HUES6 (cell line): ENCODE results near the gene B3GNT9.

Experiments
- H3K27ac ChIP-seq: 2 replicates; pipeline ENCODE4 v1.7.0; 2013; ENCODE audit warnings: low read depth, mild to moderate bottlenecking, low read length, inconsistent platforms
- H3K27me3 ChIP-seq: 2 replicates; pipeline ENCODE4 v1.6.1; 2013; ENCODE audit warnings: low read length; ENCODE audit not compliant: control insufficient read depth, insufficient read depth
- H3K36me3 ChIP-seq: 2 replicates; pipeline ENCODE4 v1.6.1; 2013; ENCODE audit warnings: low read length; ENCODE audit not compliant: control insufficient read depth, insufficient read depth
- H3K4me1 ChIP-seq: 2 replicates; pipeline ENCODE4 v1.6.1; 2013; ENCODE audit warnings: low read length; ENCODE audit not compliant: control insufficient read depth, insufficient read depth
- H3K4me3 ChIP-seq: 2 replicates; pipeline ENCODE4 v1.5.1; 2013; ENCODE audit warnings: low read depth, low read length
- H3K9ac ChIP-seq: one replicate; pipeline ENCODE4 v1.6.1; 2013; ENCODE audit warnings: mild to moderate bottlenecking, low read length
- H3K9me3 ChIP-seq: 2 replicates; pipeline ENCODE4 v1.6.1; 2013; ENCODE audit warnings: low read depth, low read length; ENCODE audit not compliant: control insufficient read depth, insufficient read depth

The B3GNT9 gene

DNA sequence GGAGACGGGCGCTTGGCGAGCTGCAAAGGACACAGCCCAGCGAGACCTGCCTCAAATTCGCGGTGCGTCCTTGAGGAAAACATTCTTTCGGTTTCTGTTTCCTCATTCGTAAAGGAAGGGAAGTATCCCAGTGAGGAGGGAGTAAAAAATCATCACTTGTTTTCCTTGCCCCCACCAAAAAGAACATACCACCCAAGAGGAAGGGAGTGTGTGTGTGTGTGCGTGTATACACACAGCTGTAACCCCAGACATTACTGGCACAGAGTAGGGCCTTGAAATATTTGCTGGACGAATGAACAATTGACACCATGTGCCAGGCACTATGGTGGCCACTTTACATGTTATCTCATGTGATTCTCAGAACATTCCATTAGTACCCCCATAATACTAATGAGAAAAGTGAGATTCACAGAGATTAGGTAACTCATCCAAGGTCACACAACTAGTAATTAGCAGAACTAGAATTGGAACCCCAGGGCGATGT, 34.9 kb upstream of the B3GNT9 start:
- no peaks in the 10 kb centered on the region for H3K36me3 ChIP-seq
- H3K4me1 ChIP-seq: peaks cover 28% of the 10 kb centered on the region; the same call in 1 of the 2 replicates
- no peak overlapping the region for H3K9ac ChIP-seq
- H3K4me3 ChIP-seq: no peak overlapping the region
- H3K27ac ChIP-seq: no peak overlapping the region
- H3K27me3 ChIP-seq: peaks cover 28% of the 10 kb centered on the region
- H3K9me3 ChIP-seq: no peaks in the 10 kb centered on the region

DNA sequence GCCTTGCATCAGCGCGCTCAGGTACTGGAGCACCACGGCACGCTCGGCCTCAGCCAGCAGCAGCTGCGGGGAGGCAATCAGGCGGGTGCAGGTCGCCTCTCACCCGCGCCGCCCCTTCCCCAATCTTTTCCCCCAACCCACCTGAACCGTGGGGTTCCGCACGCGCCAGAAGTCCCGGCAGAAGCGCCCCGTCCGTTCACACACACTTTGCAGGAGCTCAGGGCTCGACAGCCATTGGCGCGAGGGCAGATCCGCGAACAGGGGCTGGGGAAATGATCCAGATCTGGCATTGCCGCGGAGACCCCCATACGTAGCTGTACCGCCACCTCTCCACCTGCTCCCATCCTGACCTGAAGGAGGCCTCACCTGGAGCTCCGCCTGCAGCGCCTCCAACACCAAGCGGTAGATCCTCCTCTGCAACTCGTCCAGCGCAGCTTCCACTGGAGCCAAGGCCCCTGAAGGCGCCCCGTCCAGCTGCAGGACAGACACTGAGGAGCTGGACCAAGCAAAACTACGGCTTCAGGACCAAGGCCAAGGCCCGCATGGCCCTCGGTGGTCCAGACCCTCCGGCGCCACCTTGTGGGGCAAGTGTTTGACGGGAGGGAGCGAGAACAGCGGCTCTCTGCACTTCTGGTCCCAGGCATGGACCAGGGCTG, 34.3 kb upstream of the B3GNT9 start:
- no peak overlapping the region for H3K27ac ChIP-seq
- H3K27me3 ChIP-seq: peaks cover 28% of the 10 kb centered on the region
- H3K36me3 ChIP-seq: no peaks in the 10 kb centered on the region
- H3K9ac ChIP-seq: no peak overlapping the region
- H3K4me3 ChIP-seq: peak overlapping the region; percentile 84
- peaks cover 28% of the 10 kb centered on the region; the same call in 1 of the 2 replicates for H3K4me1 ChIP-seq
- no peaks in the 10 kb centered on the region for H3K9me3 ChIP-seq

DNA sequence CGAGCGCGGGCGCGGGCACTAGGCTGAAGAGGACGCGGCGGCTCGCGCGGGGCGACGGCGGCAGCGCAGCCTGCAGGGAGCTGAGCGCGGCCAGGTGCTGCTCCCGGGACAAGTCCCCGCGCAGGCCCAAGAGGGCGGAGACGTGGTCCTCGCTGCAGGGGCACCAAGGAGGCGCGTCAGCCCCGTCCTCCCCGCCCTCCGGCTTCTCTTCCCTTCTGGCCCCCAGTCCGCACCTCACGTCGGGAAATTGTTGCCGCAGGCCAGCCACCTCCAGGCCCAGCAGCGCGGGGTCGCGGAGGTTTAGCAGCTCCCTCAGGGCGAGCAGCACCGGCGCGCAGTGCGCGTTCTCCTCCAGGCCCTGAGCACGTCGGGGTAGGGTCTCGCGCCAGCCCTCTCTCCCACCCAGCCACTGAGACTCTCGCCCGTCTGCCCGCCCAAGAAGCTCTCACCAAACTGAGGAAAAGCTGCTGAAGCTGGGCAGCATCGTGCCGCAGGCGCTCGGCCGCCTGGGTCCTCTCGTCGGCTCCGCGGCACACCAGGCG, 33.7 kb upstream of the B3GNT9 start:
- Histone ChIP-seq H3K36me3 (no peaks in the 10 kb centered on the region), H3K9me3 (no peaks in the 10 kb centered on the region), H3K4me3 (peak overlapping the region; percentile 84), H3K4me1 (peaks cover 28% of the 10 kb centered on the region; the same call in 1 of the 2 replicates), H3K9ac (peak overlapping the region; percentile 30), H3K27me3 (peaks cover 28% of the 10 kb centered on the region), H3K27ac (no peak overlapping the region)

DNA sequence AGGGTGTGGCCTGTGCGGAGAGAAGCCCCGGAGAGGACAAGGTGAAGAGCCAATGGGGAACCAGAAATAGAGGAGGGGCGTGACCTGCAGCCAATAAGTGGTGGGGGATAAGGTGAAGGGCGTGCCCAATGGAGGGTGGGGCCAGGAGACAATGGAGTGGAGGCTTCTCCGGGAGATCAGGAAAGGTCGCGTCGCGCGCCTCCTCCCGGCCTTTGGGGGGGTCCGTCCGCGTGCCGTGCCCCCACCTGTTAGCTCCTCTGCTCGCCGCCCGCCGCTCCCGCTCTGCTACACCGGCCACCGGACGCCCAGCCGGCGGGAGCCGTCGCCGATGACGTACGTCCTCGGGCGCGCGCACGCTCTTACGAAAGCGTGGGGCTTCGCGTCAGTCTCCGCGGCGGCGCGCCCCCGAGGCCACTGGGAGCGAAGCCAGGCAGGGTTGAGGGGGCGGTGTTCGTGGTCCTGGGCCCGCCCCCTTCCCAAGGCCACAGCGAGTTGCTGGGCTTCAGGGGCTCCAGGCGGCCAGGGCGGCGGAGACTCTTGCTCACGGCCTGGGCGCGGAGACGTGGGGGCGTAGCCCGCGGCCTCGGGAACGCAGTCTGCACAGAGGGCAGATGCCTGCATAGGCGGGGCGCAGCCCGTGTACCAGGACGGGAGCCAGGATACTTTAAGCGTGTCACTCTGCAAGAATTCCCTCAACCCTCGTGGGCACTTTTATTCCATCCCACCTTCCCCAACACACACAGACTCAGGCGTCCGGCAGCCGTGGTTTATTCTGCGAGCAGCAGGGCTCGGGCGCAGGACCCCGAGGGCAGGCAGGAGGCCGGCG, 33.0 kb upstream of the B3GNT9 start, which contains the start of gene MATCAP1:
Gene MATCAP1 (minus strand): TSS at position 337 of the 826 bp plus-strand sequence. CDS start 3,353 bp downstream, outside the sequence.
- H3K27me3 ChIP-seq: peaks cover 33% of the 10 kb centered on the region
- peak within 1 kb of the TSS; percentile 85 for H3K9ac ChIP-seq
- no peaks in the 10 kb centered on the region for H3K36me3 ChIP-seq
- peak within 1 kb of the TSS; percentile 94 for H3K27ac ChIP-seq
- peaks cover 29% of the 10 kb centered on the region; the same call in 1 of the 2 replicates for H3K4me1 ChIP-seq
- peak within 1 kb of the TSS; percentile 84 for H3K4me3 ChIP-seq
- no peaks in the 10 kb centered on the region for H3K9me3 ChIP-seq

DNA sequence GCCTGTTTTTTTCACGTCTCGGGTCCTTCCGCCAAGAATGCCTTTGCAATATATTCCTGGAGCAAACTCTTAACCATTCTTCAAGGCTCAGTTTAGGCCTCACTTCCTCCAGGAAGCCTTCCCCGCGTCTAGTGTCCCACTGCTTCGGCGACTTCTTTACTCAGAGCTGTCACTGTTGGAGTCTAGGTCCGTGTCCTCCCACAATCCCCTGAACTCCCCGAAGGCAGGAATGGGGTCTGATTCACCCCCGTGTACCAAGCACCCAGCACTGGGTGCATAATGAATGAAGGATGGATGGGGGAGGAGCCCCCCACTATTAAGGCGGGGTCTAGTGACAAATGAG, 32.5 kb upstream of the B3GNT9 start:
- H3K9ac ChIP-seq: peak overlapping the region; percentile 1
- no peaks in the 10 kb centered on the region for H3K36me3 ChIP-seq
- no peaks in the 10 kb centered on the region for H3K9me3 ChIP-seq
- peaks cover 33% of the 10 kb centered on the region; the same call in 1 of the 2 replicates for H3K4me1 ChIP-seq
- H3K27me3 ChIP-seq: peaks cover 39% of the 10 kb centered on the region
- H3K27ac ChIP-seq: no peak overlapping the region
- H3K4me3 ChIP-seq: peak overlapping the region; percentile 84

DNA sequence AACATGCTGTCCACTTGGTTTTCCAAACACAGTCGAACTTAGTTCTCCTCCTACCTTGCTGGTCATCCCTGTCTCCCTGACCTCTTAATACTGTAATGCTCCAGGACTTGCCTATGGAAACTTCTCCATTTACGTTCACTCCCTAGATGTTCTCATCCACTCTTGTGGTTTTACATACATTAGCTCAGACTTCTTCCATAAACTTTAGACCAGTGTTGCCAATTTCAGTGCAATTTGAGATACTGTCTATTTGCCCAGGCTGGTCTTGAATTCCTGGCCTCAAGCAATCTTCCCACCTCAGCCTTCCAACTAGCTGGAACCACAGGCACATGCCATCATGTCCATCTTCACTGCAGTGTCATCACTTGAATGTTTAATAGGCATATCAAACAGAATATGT, 31.5 kb upstream of the B3GNT9 start:
- peaks cover 47% of the 10 kb centered on the region for H3K27me3 ChIP-seq
- 0 out of 2 replicates have a peak overlapping the region, but pooled peaks have one; percentile 84 for H3K4me3 ChIP-seq
- H3K27ac ChIP-seq: no peak overlapping the region
- no peaks in the 10 kb centered on the region for H3K9me3 ChIP-seq
- H3K9ac ChIP-seq: no peak overlapping the region
- H3K4me1 ChIP-seq: peaks cover 37% of the 10 kb centered on the region
- no peaks in the 10 kb centered on the region for H3K36me3 ChIP-seq

DNA sequence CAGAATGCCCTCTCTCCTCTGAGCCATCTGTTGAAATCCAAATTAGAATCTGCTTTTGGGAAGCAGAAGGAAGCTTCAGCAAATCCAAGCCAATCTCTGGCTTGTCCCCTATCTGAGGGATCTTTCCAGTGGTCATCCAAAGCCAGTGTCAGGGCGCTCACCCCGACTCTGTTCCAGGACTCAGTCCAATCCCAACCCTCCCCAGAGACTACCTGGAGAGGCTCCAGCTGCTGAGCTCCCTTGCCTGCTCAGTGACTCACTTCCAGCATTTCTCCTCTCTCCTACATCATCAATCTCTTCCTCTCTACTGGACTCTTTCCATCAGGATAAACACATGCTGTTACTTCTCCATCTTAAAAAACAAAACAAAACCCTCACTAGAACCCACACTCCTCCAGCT, 30.5 kb upstream of the B3GNT9 start:
- Histone ChIP-seq H3K9me3 (no peaks in the 10 kb centered on the region), H3K27ac (no peak overlapping the region), H3K4me1 (peaks cover 28% of the 10 kb centered on the region), H3K4me3 (no peak overlapping the region), H3K36me3 (no peaks in the 10 kb centered on the region), H3K9ac (no peak overlapping the region), H3K27me3 (peaks cover 52% of the 10 kb centered on the region)

DNA sequence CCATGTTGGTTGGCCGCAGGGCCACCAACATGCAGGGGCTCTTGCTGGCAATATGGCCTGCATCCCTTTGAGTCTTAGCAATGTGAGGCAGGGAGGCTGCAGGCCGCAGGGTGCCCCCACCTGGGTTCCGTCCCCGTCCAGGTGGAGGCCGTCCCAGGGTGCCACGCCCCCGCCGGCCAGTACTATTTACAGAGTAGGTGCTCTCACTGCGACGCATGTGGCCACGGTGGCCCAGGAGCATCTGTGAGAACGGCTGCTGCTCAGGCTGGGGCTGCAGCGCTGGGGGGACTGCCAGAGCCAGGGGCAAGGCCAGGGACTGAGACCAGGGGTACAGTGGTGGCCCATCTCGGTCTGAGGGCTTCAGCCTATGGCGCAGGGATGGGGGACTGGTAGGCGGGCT, 29.4 kb upstream of the B3GNT9 start:
- Histone ChIP-seq H3K36me3 (no peaks in the 10 kb centered on the region), H3K9me3 (no peaks in the 10 kb centered on the region), H3K27ac (no peak overlapping the region), H3K4me1 (peaks cover 23% of the 10 kb centered on the region), H3K27me3 (peaks cover 53% of the 10 kb centered on the region), H3K9ac (no peak overlapping the region), H3K4me3 (no peak overlapping the region)

DNA sequence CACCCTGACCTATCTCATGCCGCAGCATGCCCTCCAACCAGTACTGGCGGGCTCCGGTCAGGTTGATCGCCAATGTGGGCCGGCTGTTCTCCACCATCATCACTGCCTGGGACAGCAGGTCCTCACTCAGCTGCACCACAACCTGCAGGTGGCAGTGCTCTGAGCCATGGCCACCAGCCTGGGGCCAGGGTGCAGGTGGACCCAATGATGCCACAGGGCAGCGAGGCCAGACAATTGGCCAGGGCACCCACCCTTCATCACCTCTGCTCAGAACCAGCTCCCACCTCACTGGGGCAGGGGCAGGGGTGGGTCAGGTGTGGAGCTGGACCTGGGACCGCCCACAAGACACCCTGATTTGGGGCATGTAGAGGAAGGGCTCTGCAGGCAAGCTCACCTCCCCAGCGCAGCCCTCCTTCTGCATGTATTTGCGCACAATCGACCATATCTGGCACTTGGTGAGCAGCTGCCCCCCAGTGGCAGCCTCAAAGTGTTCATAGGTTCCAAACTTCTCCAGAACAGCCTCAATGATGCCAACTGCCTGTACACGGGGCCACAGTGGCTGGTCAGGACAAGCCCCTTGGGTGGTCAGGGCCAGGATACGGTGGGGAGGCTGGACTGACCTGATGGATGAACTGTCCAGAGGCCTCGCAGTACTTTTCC, 28.8 kb upstream of the B3GNT9 start:
- peaks cover 53% of the 10 kb centered on the region for H3K27me3 ChIP-seq
- no peak overlapping the region for H3K27ac ChIP-seq
- no peak overlapping the region for H3K4me3 ChIP-seq
- H3K36me3 ChIP-seq: no peaks in the 10 kb centered on the region
- peaks cover 18% of the 10 kb centered on the region for H3K4me1 ChIP-seq
- H3K9ac ChIP-seq: no peak overlapping the region
- no peaks in the 10 kb centered on the region for H3K9me3 ChIP-seq

DNA sequence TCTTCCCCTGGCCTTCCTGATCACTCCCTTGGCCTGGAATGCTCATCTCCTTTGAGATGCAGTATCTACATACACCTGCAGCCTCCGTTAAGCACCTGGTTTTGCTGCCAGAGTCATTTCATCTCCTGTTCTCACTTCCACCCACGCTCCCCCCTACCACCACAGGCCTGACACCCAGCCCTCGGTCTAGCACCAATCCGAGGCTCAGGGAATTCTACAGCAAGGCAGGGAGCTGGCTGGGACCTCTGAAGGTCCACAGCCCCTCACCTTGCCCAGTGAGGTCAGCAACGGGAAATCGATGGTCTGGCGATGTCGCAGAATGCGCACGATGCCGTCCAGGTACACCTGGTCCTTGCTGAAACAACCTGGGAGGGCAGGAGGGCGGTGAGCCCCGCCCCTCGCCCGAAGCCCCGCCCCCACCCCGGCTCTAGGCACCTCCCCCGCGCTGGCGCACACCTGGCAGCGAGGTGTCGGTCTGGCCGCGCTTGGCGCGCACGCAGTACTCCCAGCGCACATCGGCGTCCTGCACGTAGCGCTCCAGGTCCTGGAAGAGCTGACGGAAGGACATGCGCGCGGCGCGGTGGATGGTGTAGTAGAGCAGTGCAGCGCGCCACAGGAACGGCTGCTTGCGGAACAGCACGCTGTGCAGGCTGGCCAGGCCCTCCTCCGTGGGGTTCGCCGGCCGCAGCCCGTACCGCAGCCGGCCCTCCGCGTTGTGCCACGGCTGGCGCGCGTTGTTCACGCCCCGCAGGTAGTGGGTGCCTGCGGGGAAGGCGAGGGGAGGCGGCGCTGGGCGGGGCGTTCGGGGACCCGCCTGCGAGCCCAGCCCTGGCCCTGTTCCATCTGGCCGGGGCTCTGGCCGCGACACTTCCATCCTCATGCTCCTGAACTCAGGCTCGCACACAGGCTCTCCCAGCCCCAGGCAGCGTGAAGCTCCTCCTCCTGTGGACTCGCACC, 27.2 kb upstream of the B3GNT9 start:
- Histone ChIP-seq H3K27ac (no peak overlapping the region), H3K36me3 (no peaks in the 10 kb centered on the region), H3K4me3 (peak overlapping the region; percentile 78), H3K9me3 (no peaks in the 10 kb centered on the region), H3K4me1 (peaks cover 24% of the 10 kb centered on the region), H3K27me3 (peaks cover 62% of the 10 kb centered on the region), H3K9ac (peak overlapping the region; percentile 38)
